A549 (cell line): ENCODE results near the gene ATXN7.

Experiments used
- CTCF ChIP-seq: fragments of >200 bp; sonication (Bioruptor Twin); formaldehyde crosslinking; IDR thresholded peaks from 3 replicates; pipeline ENCODE4 v1.5.1; 2016
- HDAC2 ChIP-seq: fragments of 200-600 bp; sonication (generic); IDR thresholded peaks from 2 replicates; pipeline ENCODE4 v1.6.1; 2016
- ZFP36 ChIP-seq: fragments of 450-650 bp; IDR thresholded peaks from 2 replicates; pipeline ENCODE4 v1.6.1; 2014; ENCODE audit warnings: borderline replicate concordance; ENCODE audit not compliant: partially characterized antibody

- TF ChIP-seq CTCF: no peak
- TF ChIP-seq ZFP36: no peak
- TF ChIP-seq HDAC2: no peak
Observed at GRCh38 chr3:63853106-63853505, 10.6 kb upstream of the ATXN7 start.
